ENCODE measurements around the gene FYN.

- TF ChIP-seq CREB1 (IDR thresholded peaks at IDR 0.05; ENCODE audit: low read depth) (no peak), MAX (IDR thresholded peaks at IDR 0.05) (no peak), TEAD4 (IDR thresholded peaks at IDR 0.05) (no peak), NFIC (IDR thresholded peaks at IDR 0.05) (no peak), TAF1 (IDR thresholded peaks at IDR 0.05; ENCODE audit: low read depth) (no peak), EP300 (IDR thresholded peaks at IDR 0.05; ENCODE audit: borderline replicate concordance) (no peak), FOXM1 (IDR thresholded peaks at IDR 0.05; ENCODE audit: borderline replicate concordance, low read depth) (no peak), RAD21 (IDR thresholded peaks at IDR 0.05; ENCODE audit: low read depth) (no peak), EGR1 (IDR thresholded peaks at IDR 0.05) (no peak), YY1 (IDR thresholded peaks at IDR 0.05; ENCODE audit: low read depth) (no peak), CEBPB (IDR thresholded peaks at IDR 0.05) (no peak), TCF12 (IDR thresholded peaks at IDR 0.05; ENCODE audit: low read depth) (no peak)
- TF ChIP-seq, protein P1, sequence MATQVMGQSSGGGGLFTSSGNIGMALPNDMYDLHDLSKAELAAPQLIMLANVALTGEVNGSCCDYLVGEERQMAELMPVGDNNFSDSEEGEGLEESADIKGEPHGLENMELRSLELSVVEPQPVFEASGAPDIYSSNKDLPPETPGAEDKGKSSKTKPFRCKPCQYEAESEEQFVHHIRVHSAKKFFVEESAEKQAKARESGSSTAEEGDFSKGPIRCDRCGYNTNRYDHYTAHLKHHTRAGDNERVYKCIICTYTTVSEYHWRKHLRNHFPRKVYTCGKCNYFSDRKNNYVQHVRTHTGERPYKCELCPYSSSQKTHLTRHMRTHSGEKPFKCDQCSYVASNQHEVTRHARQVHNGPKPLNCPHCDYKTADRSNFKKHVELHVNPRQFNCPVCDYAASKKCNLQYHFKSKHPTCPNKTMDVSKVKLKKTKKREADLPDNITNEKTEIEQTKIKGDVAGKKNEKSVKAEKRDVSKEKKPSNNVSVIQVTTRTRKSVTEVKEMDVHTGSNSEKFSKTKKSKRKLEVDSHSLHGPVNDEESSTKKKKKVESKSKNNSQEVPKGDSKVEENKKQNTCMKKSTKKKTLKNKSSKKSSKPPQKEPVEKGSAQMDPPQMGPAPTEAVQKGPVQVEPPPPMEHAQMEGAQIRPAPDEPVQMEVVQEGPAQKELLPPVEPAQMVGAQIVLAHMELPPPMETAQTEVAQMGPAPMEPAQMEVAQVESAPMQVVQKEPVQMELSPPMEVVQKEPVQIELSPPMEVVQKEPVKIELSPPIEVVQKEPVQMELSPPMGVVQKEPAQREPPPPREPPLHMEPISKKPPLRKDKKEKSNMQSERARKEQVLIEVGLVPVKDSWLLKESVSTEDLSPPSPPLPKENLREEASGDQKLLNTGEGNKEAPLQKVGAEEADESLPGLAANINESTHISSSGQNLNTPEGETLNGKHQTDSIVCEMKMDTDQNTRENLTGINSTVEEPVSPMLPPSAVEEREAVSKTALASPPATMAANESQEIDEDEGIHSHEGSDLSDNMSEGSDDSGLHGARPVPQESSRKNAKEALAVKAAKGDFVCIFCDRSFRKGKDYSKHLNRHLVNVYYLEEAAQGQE (IDR thresholded peaks at IDR 0.05; ENCODE audit: low read depth) = no peak
- TF ChIP-seq, protein P2, sequence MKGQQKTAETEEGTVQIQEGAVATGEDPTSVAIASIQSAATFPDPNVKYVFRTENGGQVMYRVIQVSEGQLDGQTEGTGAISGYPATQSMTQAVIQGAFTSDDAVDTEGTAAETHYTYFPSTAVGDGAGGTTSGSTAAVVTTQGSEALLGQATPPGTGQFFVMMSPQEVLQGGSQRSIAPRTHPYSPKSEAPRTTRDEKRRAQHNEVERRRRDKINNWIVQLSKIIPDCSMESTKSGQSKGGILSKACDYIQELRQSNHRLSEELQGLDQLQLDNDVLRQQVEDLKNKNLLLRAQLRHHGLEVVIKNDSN (IDR thresholded peaks at IDR 0.05) = no peak
Observed at GRCh38 chr6:111849298-111849697, 24.0 kb downstream of the FYN start.

Data from Ishikawa (cell line).